Measurements from ENCODE around the gene ZC3HAV1L.
"Not testable (repeated sequence)": the region's sequence is repeated elsewhere in the genome, so short reads cannot be mapped to it uniquely, and the experiment has no call there.

Gene ZC3HAV1L

GRCh38 chr7:139011373-139011772, 24.5 kb downstream of the ZC3HAV1L start:
- no peak for DNase-seq

GRCh38 chr7:139004321-139005090, 31.3 kb downstream of the ZC3HAV1L start:
- DNase-seq, result no peak

- DNase-seq, result no peak
These were observed 36.4 kb downstream of the ZC3HAV1L start for GRCh38 chr7:138999414-138999813.

- DNase-seq, result no peak
These were observed 43.8 kb downstream of the ZC3HAV1L start for GRCh38 chr7:138992052-138992531.

GRCh38 chr7:138987686-138988085, 48.2 kb downstream of the ZC3HAV1L start:
- no peak for DNase-seq

- no peak for DNase-seq
These were observed 53.6 kb downstream of the ZC3HAV1L start for GRCh38 chr7:138982204-138982623.

GRCh38 chr7:138981332-138982203, 54.3 kb downstream of the ZC3HAV1L start, which contains the start of gene KIAA1549:
TSS of gene KIAA1549 (minus strand) at chr7:138981389. CDS start at chr7:138981269, 120 bp downstream.
- peak; percentile 60 for DNase-seq

GRCh38 chr7:138980563-138981291, 55.1 kb downstream of the ZC3HAV1L start:
- peak; percentile 4 for DNase-seq

- DNase-seq, result no peak
These were observed 55.8 kb downstream of the ZC3HAV1L start for GRCh38 chr7:138979988-138980562.

GRCh38 chr7:138979226-138979979, 56.4 kb downstream of the ZC3HAV1L start:
- no peak for DNase-seq

GRCh38 chr7:138978541-138979184, 57.2 kb downstream of the ZC3HAV1L start:
- no peak for DNase-seq

- not testable (repeated sequence) for DNase-seq
These were observed 59.7 kb downstream of the ZC3HAV1L start for GRCh38 chr7:138976161-138976560.
